GM13976 (cell line): ENCODE results near the gene SIGLEC9.
A peak's percentile ranks its signal among the peaks of the same experiment; 100 is the strongest.

Source experiments
- DNase-seq: peaks from one replicate; pipeline ENCODE4 v3.0.0; 2012; ENCODE audit warnings: low spot score
- in situ Hi-C: fragments of 300-500 bp; cut with MboI; formaldehyde crosslinking; loops from one replicate; pipeline ENCODE4 v1.12.0; 2022; ENCODE audit warnings: low sequenced_read_pairs, mixed read lengths, inconsistent platforms; ENCODE audit not compliant: unreplicated experiment
- TF ChIP-seq, protein P1 (sequence below): IDR thresholded peaks from 2 replicates; pipeline ENCODE4 v1.5.1; 2012; ENCODE audit warnings: borderline replicate concordance, mild to moderate bottlenecking; ENCODE audit not compliant: insufficient read depth; ENCODE audit errors: extremely low read depth, missing control alignments, control extremely low read depth

SIGLEC9 gene

DNA sequence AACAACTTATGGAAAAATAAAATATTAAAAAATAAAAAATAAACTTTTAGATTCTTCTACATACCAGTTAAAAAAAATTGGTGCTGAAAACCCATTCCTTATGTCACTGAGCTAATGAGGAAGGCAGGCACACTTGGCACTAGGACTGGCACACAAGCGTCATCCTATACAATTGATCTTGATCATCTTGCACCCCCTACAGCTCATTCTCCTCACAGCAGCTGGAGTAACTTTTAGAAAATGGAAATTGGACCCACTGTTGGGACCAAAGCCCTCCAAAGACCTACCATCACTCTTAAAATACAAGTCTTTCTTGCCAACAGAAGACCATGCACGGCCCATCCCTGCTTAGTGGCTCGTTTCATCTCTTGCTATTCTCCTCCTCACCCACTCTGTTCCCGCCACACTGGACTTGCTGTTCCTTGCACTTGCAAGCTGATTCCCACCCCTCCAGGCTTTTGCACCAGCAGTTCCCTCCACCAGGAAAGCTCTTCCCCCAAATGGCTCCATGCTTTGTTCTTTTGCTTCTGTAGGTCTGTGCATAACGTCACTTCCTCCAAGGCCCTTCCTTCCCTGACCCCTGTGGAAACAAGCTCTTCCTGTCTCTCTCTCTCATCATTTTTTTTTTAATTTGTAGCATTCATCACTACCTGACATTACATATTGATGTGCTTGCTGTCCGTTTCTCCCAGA lies 28.1 kb upstream of the SIGLEC9 start:
- DNase-seq, result no peak
- TF ChIP-seq, protein P1, sequence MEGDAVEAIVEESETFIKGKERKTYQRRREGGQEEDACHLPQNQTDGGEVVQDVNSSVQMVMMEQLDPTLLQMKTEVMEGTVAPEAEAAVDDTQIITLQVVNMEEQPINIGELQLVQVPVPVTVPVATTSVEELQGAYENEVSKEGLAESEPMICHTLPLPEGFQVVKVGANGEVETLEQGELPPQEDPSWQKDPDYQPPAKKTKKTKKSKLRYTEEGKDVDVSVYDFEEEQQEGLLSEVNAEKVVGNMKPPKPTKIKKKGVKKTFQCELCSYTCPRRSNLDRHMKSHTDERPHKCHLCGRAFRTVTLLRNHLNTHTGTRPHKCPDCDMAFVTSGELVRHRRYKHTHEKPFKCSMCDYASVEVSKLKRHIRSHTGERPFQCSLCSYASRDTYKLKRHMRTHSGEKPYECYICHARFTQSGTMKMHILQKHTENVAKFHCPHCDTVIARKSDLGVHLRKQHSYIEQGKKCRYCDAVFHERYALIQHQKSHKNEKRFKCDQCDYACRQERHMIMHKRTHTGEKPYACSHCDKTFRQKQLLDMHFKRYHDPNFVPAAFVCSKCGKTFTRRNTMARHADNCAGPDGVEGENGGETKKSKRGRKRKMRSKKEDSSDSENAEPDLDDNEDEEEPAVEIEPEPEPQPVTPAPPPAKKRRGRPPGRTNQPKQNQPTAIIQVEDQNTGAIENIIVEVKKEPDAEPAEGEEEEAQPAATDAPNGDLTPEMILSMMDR, result no peak
- in situ Hi-C loops, result no loop called here

DNA sequence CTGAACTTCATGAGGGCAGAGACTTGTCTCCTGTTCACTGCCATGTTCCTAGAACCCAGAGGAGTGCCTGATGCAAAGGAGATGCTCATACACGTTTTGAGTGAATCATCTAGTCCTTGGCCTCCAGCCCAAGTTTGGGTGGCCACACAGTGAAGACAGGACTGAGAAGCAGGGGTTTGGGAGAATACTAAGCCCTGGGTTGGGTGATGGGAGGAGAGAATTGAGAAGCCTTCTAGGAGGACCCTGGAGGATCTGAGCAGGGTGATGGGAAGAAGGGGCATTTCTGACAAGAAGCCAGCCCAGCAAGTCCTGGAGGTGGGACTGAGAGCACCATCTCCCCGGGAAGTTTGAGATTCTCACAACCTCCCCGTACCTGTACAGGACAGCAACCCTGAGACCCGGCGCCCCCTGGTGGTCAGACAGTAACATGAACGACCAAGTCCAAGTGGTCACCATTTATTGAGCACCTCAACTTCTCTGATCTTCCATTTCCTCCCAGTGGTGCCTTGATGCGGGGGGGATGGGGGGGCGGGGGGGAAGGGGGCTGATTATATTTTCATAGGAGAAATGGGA lies 27.5 kb upstream of the SIGLEC9 start:
- in situ Hi-C loops, result no loop called here
- TF ChIP-seq, protein P1, result peak; percentile 70
- DNase-seq, result peak; percentile 85

DNA sequence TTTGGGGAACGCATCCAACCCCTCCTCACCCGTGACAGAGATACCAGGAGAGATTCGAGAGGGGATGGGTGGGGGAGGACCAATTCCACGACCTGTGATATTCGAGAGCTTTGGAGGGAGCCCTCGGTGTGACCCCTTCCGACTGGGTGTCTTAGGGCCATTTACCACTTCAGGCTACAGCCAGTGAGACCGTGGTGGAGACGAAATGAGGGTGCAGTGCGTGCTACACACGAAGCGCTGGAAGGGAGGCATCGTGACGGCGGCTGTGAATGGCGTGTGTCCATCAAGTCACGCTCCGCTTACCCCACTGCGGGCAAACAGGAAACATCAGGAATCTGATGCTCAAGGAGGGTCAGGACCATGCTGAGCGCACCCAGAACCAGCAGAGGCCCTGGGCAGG lies 26.9 kb upstream of the SIGLEC9 start:
- TF ChIP-seq, protein P1, result no peak
- in situ Hi-C loops, result no loop called here
- no peak for DNase-seq

DNA sequence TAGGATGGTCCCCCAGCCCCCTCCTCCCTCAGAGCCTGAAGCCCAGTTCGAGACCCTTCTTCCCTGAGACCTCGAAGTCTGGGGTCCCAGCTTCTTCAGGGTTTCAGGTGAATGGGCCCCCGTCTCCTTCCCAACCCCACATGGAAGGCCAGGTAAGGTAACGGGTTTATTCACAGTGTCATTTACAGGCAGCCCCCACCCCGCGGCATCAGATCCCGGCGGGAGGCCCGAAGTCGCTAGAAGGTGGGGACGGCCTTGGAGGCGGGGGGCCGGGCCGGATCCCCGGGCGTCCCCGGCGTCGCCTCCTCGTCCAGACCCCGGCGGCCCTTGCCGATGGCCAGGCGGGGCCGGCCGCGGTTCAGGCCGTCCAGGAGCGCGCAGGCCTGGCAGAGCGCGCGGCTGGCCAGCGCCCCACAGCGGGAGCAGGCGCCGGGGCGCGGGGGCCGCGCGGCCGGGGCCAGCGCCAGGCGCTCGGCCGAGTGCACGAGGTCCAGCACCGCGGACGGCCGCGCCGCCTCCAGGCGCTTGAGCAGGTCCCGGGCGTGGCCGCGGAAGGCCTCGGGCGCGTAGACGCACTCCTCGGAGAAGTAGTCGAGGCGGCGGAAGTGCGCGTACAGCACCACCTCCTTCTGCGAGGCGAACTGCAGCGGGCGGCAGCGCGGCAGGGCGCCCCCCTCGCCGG lies 26.2 kb upstream of the SIGLEC9 start:
- in situ Hi-C loops, result no loop called here

DNA sequence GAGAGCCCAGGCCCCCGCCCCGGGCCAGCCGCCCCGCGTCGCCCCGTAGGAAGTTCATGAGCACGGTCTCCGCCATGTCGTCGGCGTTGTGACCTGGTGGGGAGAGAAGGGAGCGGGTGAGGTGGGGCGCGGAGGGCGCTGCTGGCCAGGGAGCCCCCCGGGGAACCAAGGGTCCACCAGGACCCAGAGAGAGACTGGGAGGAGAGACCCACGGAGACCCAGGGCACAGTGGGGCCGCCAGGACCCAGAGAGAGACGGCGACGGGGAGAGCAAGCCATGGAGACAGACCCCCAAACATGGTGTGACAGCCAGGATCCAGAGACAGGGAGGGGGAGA lies 25.7 kb upstream of the SIGLEC9 start:
- in situ Hi-C loops, result no loop called here
- TF ChIP-seq, protein P1, result no peak
- no peak for DNase-seq

More for the DNA sequence above, 26.2 kb upstream of the SIGLEC9 start:
- DNase-seq, result no peak
- TF ChIP-seq, protein P1, result no peak

DNA sequence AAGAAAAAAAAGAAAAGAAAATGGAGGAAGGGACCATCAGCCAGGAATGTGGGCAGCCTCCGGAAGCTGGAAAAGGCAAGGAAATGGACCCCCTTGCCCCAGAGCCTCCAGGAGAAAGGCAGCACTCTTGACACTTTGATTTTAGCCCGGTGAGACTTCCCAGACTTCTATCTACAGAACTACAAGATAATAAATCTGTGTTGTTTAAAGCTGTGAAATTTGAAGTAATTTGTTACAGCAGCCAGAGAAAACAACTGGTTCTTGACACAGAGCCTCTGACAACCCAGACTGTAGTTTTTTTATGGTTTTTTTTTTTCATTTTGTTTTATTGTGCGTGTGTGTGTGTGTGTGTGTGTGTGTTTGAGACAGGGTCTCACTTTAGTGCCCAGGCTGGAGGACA lies 24.1 kb upstream of the SIGLEC9 start:
- in situ Hi-C loops, result no loop called here
- TF ChIP-seq, protein P1, result no peak
- no peak for DNase-seq
